Islet of Langerhans (tissue), 1 donor: ENCODE results near the gene PLXNA3.
A peak's percentile ranks its signal among the peaks of the same experiment; 100 is the strongest.

Source experiments
- FAIRE-seq: peaks from one replicate; lab custom pipeline; 2011; peaks lifted over from hg19 to GRCh38; lab: Jason Lieb, UNC

PLXNA3 gene

GRCh38 chrX:154505734-154506133 lies 47.7 kb downstream of the PLXNA3 start:
- no peak for FAIRE-seq

DNA sequence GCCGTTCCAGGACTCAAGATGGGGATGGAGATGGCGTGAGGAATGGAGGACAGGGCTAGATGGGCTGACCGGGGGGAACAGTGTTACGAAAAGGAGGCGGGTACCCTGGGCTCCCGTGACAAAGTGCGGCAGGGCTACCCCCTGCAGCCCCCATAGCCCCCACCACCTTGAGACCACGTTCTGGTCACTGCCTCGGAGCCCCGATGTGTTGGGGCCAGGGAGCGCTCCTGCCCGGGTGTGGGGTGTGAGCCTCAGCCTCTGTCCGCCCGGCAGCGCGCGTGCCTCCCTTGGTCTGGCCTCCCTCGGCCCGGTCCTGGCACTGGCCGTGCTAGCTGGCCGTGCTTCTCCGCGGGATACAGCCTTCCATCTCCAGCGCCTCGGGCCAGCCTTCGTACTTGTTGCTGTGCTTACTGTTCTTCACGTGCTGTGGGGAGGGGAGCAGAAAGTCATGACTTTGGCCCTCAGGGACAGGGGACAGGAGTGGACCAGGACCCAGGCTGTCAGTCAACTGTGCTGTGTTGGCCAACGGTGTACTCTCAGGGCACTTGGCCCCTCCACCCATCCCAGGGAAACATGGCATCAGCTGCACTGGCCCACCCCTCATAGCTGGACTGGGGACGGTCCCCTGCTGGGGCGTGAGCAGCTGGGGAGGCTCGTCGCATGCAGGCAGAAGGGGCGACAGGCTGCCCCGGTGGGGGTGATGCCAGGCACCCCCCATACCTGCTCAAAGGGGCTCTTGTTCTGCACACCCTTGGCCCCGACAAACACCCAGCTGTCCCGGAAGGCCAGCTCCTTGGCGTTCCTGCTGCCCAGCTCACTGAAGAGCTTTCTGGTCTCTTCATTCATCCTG lies 48.6 kb downstream of the PLXNA3 start:
- FAIRE-seq, result no peak

DNA sequence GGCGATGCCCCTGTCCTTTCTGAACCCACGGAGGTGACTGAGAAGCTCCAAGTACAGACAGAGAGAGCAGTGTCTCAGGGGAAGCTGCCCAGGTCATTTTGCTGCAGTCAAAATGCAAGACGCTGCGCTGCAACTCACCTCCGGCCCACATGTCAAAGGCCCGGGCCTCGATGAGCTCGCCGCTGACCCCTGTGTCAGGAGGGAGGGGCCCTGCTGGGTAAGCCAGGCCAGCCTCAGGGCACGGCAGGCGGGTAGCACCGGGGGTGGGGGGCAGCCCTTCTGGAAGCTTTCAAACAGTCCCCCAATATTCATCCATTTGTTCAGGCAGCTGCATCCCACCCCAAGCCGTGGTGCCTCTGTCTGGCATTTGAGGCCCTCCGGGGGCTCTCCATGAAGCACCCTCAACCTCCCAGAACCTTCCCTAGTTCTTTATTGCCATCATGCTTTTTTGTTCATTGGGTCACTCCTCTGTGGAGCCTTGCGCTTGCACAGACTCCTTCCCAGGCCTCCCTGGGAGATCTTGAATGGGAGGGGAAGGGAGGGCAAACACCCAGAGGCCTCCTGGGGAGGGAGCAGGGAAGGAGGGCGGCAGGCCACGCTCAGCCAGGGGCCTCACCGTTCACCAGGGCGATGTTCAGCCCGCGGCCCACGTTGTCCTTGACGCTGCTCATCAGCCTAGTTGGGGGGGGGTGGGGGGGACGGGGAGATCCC lies 49.7 kb downstream of the PLXNA3 start:
- FAIRE-seq, result no peak

GRCh38 chrX:154508384-154508745 lies 50.3 kb downstream of the PLXNA3 start:
- FAIRE-seq, result no peak

GRCh38 chrX:154509455-154509854 lies 51.4 kb downstream of the PLXNA3 start:
- FAIRE-seq, result no peak

DNA sequence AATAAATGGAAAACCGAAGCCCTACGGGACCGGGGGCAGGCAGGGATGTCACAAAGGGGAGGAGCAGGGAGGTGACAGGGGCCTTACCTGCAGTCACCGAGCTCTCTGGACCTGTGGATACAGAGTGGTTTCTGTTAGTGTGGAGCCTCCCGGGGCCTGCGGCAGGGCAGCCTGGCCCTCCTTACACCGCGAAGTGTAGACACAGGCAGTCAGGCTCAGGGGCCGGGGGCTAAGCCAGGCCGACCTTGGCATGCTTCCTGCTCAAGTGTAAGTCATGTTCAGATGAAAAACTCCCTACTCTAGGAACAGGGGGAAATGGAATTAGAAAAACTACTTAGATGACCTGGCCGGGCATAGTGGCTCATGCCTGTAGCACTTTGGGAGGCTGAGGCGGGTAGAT lies 53.7 kb downstream of the PLXNA3 start:
- FAIRE-seq, result no peak

DNA sequence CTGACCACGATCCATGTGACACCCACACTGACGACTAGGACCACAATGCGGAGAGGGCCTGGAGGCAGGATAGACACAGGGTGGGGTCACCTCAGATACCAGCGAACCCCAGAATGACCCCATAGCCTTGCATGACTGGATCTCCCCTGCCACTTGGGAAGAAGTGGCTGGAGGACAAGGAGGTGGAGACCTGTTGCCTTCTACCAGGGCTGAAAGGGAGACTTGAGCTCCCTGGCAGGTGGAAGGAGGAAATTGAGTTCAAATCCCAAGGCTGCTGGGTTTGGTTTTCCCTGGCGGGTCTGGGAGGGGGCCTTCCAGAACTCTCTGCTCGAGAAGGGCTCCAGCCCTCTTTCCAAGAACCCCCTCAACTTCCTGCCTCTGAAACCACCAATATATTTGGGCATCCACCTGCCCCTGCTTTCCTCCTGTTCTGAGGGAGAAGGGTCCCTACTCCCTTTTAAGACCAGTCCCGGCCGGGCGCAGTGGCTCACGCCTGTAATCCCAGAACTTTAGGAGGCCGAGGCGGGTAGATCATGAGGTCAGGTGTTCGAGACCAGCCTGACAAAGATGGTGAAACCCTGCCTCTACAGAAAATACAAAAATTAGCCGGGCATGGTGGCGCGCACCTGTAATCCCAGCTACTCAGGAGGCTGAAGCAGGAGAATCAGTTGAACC lies 54.9 kb downstream of the PLXNA3 start:
- no peak for FAIRE-seq

DNA sequence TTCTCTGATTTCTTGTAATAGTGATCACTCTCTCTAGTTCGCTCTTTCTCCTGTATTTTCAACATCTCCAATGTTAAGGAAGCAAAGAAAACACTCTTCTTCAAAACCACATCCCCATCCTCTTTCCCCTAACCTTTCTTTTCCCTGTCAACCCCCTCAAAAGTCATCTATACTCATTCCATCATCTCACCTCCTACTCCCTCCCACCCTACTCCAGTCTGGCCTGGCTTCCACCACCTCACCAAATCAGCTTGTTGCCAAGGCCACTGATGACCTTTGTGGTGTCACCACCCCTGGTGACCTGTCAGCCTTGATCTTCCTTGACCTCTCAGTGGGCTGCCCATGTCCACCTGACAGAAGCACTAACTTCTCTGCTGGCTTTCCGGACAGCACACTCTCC lies 55.6 kb downstream of the PLXNA3 start:
- no peak for FAIRE-seq

GRCh38 chrX:154515090-154515965 lies 57.2 kb downstream of the PLXNA3 start:
- FAIRE-seq, result peak; percentile 62

- no peak for FAIRE-seq
These were observed 58.0 kb downstream of the PLXNA3 start, which contains the start of gene FAM3A for GRCh38 chrX:154515966-154516655. FAM3A (minus strand) TSS chrX:154516232; CDS start chrX:154515772, 460 bp downstream.

DNA sequence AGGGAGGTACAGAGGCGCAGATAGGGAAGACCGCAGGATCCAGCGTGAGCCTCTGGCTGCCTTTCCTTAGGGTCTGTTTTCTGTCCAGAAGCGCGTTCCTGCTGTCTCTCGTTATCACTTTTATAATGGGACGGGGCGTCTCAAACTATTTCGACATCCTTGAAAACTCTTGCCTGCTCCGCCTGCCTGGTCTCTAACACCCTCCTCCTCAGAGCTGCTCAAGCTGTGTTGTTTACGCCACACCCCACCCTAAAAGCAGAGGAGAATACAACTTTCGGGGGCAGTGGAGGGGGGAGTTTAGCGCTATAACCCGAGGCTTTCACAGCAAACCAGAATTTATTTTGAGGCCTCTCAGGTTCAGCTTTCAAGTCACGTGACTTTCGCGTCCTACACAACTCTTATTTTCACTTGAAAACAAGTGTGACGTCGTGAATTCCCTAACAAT lies 58.6 kb downstream of the PLXNA3 start:
- FAIRE-seq, result no peak

DNA sequence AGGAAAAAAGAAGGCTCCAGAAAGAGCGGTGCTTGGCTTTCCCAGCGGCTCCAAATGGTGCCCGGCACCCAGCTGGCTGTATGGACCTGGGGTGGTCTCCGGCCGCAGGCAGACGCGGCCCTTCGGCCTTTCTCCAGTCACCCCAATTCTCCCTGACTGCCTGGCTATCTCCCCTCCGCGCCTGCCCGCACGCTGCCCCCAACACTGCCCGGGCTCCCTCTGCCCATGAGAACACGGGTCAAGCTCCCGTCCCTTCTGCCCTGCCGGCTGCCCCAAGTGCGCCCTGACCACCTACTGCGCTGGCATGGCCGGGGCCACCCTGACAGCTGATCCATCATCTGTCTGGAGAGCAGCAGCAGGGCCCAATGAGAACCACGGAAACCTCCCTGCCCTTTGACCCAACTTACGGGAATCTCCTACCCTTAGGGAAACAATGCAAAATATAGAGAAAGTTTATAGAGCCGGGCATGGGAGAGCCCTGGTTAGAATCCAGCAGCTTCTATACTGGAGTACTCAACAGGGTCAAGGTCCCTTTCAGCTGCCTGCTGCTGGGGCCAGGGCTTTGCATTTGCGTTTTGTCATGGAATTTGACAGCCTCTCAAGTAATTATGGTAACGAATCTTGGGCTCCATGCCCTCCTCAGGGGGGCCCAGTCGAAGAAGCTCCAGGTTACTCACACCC lies 59.2 kb downstream of the PLXNA3 start:
- no peak for FAIRE-seq

DNA sequence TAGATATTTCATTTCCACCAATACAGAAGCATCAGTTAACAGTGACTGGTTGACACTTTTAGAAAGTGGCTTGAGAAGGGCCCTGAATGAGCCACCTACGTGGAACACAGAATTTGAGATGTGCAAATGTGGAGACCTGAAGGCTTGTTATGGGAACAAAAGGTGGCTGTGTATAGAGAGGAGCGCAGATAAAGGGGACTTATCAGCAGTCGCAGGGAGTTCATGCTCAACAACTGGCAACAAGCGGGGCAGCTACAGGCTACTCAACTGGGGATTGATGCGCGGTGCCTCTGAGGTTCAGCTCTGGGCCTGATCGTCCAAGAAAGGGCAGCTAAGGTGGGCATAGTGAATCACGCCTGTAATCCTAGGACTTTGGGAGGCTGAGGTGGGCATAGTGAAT lies 61.3 kb downstream of the PLXNA3 start:
- no peak for FAIRE-seq

DNA sequence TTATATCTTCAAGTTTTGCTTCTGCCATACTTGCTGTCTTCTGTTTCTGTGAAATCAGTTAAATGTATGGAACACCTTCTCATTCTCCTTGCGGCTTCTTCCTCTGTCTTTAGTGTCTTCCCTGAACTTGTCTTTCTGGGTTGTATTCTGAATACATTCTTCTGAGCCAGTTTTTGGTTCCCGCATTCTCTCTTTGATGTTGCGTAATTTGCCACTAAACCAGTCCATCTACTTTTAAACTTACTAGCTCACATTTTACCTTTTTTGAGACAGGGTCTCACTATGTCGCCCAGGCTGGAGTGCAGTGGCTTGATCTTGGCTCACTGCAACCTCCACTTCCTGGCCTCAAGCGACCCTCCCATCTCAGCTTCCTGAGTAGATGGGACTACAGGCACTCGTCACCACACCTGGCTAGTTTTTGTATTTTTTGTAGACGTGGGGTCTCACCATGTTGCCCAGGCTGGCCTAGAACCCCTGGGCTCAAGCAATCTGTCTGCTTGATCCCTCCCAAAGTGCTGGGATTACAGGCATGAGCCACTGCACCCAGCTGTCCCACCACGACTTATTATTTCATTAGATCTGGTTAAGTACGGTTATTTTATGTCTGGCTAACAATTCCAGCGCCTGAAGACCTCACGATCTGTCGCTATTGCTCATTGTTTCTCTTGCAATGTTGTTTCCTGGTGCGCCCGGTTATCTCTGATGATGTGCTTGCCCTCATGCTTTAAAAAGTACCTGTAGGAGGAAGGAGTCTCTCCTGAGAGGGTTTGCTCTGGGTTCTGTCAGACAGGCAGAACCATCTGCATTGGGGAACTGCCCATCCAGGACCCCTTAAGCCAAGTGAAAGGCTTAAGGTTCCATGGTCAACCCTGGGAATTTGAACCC lies 67.8 kb downstream of the PLXNA3 start:
- no peak for FAIRE-seq

DNA sequence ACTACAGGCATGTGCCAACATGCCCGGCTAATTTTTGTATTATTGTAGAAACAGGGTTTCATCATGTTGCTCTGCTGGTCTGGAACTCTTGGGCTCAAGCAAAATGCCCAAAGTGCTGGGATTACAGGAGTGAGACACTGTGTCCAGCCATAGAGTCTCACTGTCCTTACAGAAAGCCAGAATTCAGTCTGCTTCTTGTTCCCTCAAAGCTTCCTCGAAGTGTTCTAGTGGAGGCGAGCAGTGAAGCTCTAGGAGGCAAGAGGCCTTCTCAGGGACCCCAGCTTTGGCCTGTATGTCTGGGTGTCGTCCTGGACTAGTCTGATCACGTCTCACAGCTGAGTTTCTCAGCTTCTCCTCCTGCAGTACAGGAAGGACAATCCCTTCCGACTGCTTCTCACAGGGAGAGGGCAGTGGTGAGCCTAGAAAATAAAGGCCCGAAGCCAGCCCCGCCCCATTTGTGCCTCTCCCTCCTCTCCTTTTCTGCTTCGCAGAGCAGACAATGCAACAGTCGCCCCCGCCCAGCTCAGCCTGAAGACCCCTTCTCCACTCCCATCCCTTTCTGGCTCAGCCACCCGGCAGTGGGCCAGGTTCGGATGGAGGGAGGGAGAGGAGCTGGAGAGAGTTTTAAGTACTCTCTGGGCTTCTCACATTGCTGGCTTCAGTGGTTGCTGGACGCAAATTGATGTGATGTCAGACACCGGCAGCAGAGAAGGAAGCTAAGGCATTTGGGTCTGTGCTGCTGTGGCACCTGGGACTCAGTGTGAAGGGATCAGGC lies 69.0 kb downstream of the PLXNA3 start:
- FAIRE-seq, result no peak
